AG04450 (cell line): ENCODE results near the gene RNF17. TPM values are rescaled to one million over a fixed set of nuclear protein-coding genes. Genes with fewer than 3 reads are reported as not detected.

Source experiments
- CTCF ChIA-PET: fragments of 300-600, 350-600 bp; formaldehyde crosslinking; extraction: SDS; loops from one replicate; lab custom pipeline; 2022; ENCODE audit warnings: antibody characterized with exemption, inconsistent platforms; lab: Charles Lee
- POLR2A ChIA-PET: fragments of 350-600 bp; formaldehyde crosslinking; extraction: SDS; loops from one replicate; lab custom pipeline; 2021; ENCODE audit warnings: antibody characterized with exemption, inconsistent platforms; lab: Yijun Ruan, JAX
- DNase-seq: peaks from one replicate; pipeline ENCODE4 v3.0.0-alpha.2; 2011; ENCODE audit warnings: low read depth, low spot score
- H3K27ac ChIP-seq: one replicate; pipeline ENCODE4 v1.5.1; 2012; ENCODE audit warnings: low read depth, low read length, control low read depth
- H3K27me3 ChIP-seq: one replicate; pipeline ENCODE4 v1.6.0; 2012; ENCODE audit warnings: low read length; ENCODE audit not compliant: control insufficient read depth, insufficient read depth
- H3K4me3 ChIP-seq: 2 replicates; pipeline ENCODE4 v1.5.1; 2011; ENCODE audit warnings: mild to moderate bottlenecking, low read depth, low read length, control low read depth
- H3K9me3 ChIP-seq: 2 replicates; pipeline ENCODE4 v1.5.1; 2012; ENCODE audit warnings: low read length; ENCODE audit not compliant: control insufficient read depth, insufficient read depth
- CTCF ChIP-seq: IDR thresholded peaks from 2 replicates; pipeline ENCODE4 v1.5.1; 2011; ENCODE audit warnings: low read depth, low read length, control low read depth, inconsistent platforms
- polyA plus RNA-seq: library from polyadenylated mRNA; depleted of rRNA; stranded (reverse); fragments of >200 nt; gene quantifications from 2 replicates; pipeline ENCODE4 v1.2.3, GENCODE V29; 2011

The RNF17 gene
- polyA plus RNA-seq, 1 experiment: 0.05 TPM

DNA sequence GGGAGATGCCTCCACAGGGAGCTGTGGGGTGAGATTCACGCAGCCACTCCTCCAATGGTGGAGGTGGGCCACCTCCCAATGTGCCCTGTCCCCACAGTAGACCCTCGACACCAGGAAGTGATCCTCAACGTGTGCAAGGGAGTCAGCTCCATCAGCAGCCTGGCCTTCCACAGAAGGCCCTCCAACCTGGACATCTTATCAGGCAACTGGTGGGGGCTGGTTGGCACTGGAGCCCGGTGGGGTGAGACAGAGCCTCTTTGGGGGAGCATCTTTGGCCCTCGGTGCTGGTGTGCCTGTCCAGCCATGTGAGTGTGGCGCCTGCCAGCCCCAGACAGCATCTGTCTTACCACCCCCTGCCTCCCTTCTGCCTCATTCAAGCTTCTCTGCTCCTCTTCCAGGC, 19.7 kb upstream of the RNF17 start:
- ChIA-PET CTCF (no interaction called here), POLR2A (no interaction called here)
- DNase-seq: no peak
- Histone ChIP-seq H3K27ac (no peak overlapping the region), H3K27me3 (peaks cover 22% of the 10 kb centered on the region), H3K9me3 (no peaks in the 10 kb centered on the region), H3K4me3 (no peak overlapping the region)
- no peak for TF ChIP-seq CTCF

DNA sequence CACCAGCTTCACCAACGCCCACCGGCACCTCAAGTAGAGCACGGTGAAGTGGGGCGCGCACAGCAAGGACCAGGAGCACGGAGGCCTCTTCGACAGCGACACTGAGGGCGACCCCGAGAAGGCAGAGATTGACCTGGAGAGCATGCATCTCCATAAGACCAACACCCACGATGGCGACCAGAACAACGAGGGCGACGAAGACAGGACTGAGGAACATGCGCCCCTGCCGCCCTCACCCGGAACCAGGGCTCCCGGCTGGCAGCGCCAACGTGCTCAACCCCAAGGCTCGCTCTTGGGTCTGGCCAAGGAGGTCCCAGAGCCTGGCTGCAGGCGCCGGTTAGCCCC, 18.5 kb upstream of the RNF17 start:
- DNase-seq: no peak
- ChIA-PET CTCF (no interaction called here), POLR2A (no interaction called here)
- no peaks in the 10 kb centered on the region for H3K9me3 ChIP-seq
- H3K27me3 ChIP-seq: peaks cover 22% of the 10 kb centered on the region
- no peak overlapping the region for H3K4me3 ChIP-seq
- TF ChIP-seq CTCF: no peak
- H3K27ac ChIP-seq: no peak overlapping the region

GRCh38 chr13:24745861-24746617, 17.9 kb upstream of the RNF17 start:
- H3K27me3 ChIP-seq: peaks cover 22% of the 10 kb centered on the region
- H3K4me3 ChIP-seq: no peak overlapping the region
- ChIA-PET POLR2A (no interaction called here), CTCF (no interaction called here)
- H3K27ac ChIP-seq: no peak overlapping the region
- no peaks in the 10 kb centered on the region for H3K9me3 ChIP-seq
- no peak for DNase-seq
- TF ChIP-seq CTCF: no peak

- Histone ChIP-seq H3K27ac (no peak overlapping the region), H3K9me3 (no peaks in the 10 kb centered on the region), H3K4me3 (no peak overlapping the region), H3K27me3 (peaks cover 22% of the 10 kb centered on the region)
- POLR2A ChIA-PET: no interaction called here
- DNase-seq: no peak
- TF ChIP-seq CTCF: no peak
- CTCF ChIA-PET: no interaction called here
Measured at GRCh38 chr13:24746618-24747247, 17.2 kb upstream of the RNF17 start.
